HepG2 (cell line): ENCODE results near the gene IMP3. TPM values are rescaled to one million over a fixed set of nuclear protein-coding genes. Genes with fewer than 3 reads are reported as not detected.

Experiments used
- BRCA1 ChIP-seq: sonication (generic); formaldehyde crosslinking; IDR thresholded peaks from 2 replicates; pipeline ENCODE4 v1.4.0; 2020; ENCODE audit warnings: missing genetic modification reagents
- CBX5 ChIP-seq: sonication (generic); formaldehyde crosslinking; IDR thresholded peaks from 2 replicates; pipeline ENCODE4 v1.4.0; 2020; ENCODE audit warnings: missing genetic modification reagents, borderline replicate concordance
- DNMT1 ChIP-seq: sonication (generic); formaldehyde crosslinking; IDR thresholded peaks from 2 replicates; pipeline ENCODE4 v1.5.1; 2020; ENCODE audit warnings: mild to moderate bottlenecking, missing genetic modification reagents
- EED ChIP-seq: sonication (generic); formaldehyde crosslinking; IDR thresholded peaks from 2 replicates; pipeline ENCODE4 v1.5.0; 2020; ENCODE audit warnings: mild to moderate bottlenecking, missing genetic modification reagents
- HNRNPL ChIP-seq: fragments of 200-400 bp; formaldehyde crosslinking; IDR thresholded peaks from 2 replicates; pipeline ENCODE4 v1.6.1; 2017; ENCODE audit warnings: mild to moderate bottlenecking, low read depth, low read length
- HOXA5 ChIP-seq: sonication (generic); formaldehyde crosslinking; IDR thresholded peaks from 2 replicates; pipeline ENCODE4 v1.4.0; 2020; ENCODE audit warnings: missing genetic modification reagents
- JUN ChIP-seq: sonication (generic); formaldehyde crosslinking; IDR thresholded peaks from 2 replicates; pipeline ENCODE4 v1.4.0; 2020; ENCODE audit warnings: mild to moderate bottlenecking, missing genetic modification reagents
- KDM4B ChIP-seq: sonication (generic); formaldehyde crosslinking; IDR thresholded peaks from 2 replicates; pipeline ENCODE4 v1.4.0; 2020; ENCODE audit warnings: missing genetic modification reagents
- KDM6A ChIP-seq: IDR thresholded peaks from 2 replicates; pipeline ENCODE4 v1.6.1; 2016; ENCODE audit warnings: low read depth
- RBM39 ChIP-seq: fragments of 200-400 bp; formaldehyde crosslinking; IDR thresholded peaks from one replicate; pipeline ENCODE4 v1.6.1; 2018; ENCODE audit warnings: antibody characterized with exemption, mild to moderate bottlenecking, low read depth, low read length; ENCODE audit not compliant: poor library complexity, severe bottlenecking
- TBL1XR1 ChIP-seq: fragments of 150-350 bp; IDR thresholded peaks from 2 replicates; pipeline ENCODE4 v1.6.1; 2014; ENCODE audit warnings: borderline replicate concordance, low read length; ENCODE audit not compliant: partially characterized antibody
- TCF7L2 ChIP-seq: IDR thresholded peaks from 2 replicates; pipeline ENCODE4 v1.6.1; 2011; ENCODE audit warnings: mild to moderate bottlenecking, low read depth, low read length, moderate library complexity
- ZBTB38 ChIP-seq: sonication (generic); formaldehyde crosslinking; IDR thresholded peaks from 2 replicates; pipeline ENCODE4 v1.5.1; 2020; ENCODE audit warnings: mild to moderate bottlenecking, missing genetic modification reagents
- ZFX ChIP-seq: sonication (generic); formaldehyde crosslinking; IDR thresholded peaks from 2 replicates; pipeline ENCODE4 v1.4.0; 2020; ENCODE audit warnings: mild to moderate bottlenecking, low read depth, missing genetic modification reagents, moderate library complexity
- ZNF230 ChIP-seq: sonication (generic); formaldehyde crosslinking; IDR thresholded peaks from 2 replicates; pipeline ENCODE4 v1.4.0; 2020; ENCODE audit warnings: mild to moderate bottlenecking, missing genetic modification reagents
- ZNF337 ChIP-seq: sonication (generic); formaldehyde crosslinking; IDR thresholded peaks from 2 replicates; pipeline ENCODE4 v1.5.1; 2020; ENCODE audit warnings: missing genetic modification reagents, low read depth, mild to moderate bottlenecking, borderline replicate concordance
- ZNF574 ChIP-seq: sonication (generic); formaldehyde crosslinking; IDR thresholded peaks from 2 replicates; pipeline ENCODE4 v1.4.0; 2020; ENCODE audit warnings: missing genetic modification reagents
- ZNF607 ChIP-seq: sonication (generic); formaldehyde crosslinking; IDR thresholded peaks from 2 replicates; pipeline ENCODE4 v1.5.1; 2020; ENCODE audit warnings: missing genetic modification reagents, mild to moderate bottlenecking, borderline replicate concordance
- ZNF713 ChIP-seq: sonication (generic); formaldehyde crosslinking; IDR thresholded peaks from 2 replicates; pipeline ENCODE4 v1.4.0; 2020; ENCODE audit warnings: mild to moderate bottlenecking, missing genetic modification reagents
- ZNF740 ChIP-seq: sonication (generic); formaldehyde crosslinking; IDR thresholded peaks from 2 replicates; pipeline ENCODE4 v1.4.0; 2020; ENCODE audit warnings: missing genetic modification reagents
- ZNF768 ChIP-seq: sonication (generic); formaldehyde crosslinking; IDR thresholded peaks from 2 replicates; pipeline ENCODE4 v1.4.0; 2020; ENCODE audit warnings: missing genetic modification reagents
- ZNF780A ChIP-seq: sonication (generic); formaldehyde crosslinking; IDR thresholded peaks from 2 replicates; pipeline ENCODE4 v1.8.0; 2022; ENCODE audit warnings: mild to moderate bottlenecking, missing genetic modification reagents, moderate library complexity
- ZNF878 ChIP-seq: sonication (generic); formaldehyde crosslinking; IDR thresholded peaks from 2 replicates; pipeline ENCODE4 v1.8.1; 2023; ENCODE audit warnings: mild to moderate bottlenecking, missing genetic modification reagents, moderate library complexity
- polyA plus RNA-seq, 8 experiments: library from polyadenylated mRNA; depleted of rRNA in 3 of 8; stranded (reverse) in 7 of 8; unstranded in 1 of 8; fragments of >200 nt; fragmentation: Illumina TruSeq in 4 of 8; extraction: Trizol in 4 of 8; gene quantifications; 2 replicates each; pipeline versions ENCODE4 v1.2.1 to v1.2.3, GENCODE V29; 2011 to 2016; ENCODE audit warnings: low read depth in 4 of 8, missing spikeins in 1 of 8, mixed read lengths in 1 of 8; ENCODE audit not compliant: insufficient read depth in 1 of 8
- total RNA-seq, 5 experiments: library from RNA; depleted of rRNA; stranded (reverse); fragments of >200 nt; fragmentation: Illumina TruSeq; extraction: Trizol; gene quantifications; 2 replicates each; pipeline ENCODE4 v1.2.3, GENCODE V29; 2016; ENCODE audit warnings: low read depth in 1 of 5
- TF ChIP-seq, protein P1 (sequence below): sonication (generic); formaldehyde crosslinking; IDR thresholded peaks from 2 replicates; pipeline ENCODE4 v1.8.0; 2022; ENCODE audit warnings: missing genetic modification reagents, mild to moderate bottlenecking, moderate library complexity, borderline replicate concordance
- TF ChIP-seq, protein P2 (sequence below): IDR thresholded peaks from 2 replicates; pipeline ENCODE4 v1.6.1; 2018; ENCODE audit warnings: missing genetic modification reagents, mild to moderate bottlenecking, missing compliant biosample characterization

IMP3 gene
- total and polyA plus RNA-seq, 2 of the 13 experiments (the other 11 are each of a cell fraction or from before 2014, with no cell fraction given): 38.3 to 143 TPM

DNA sequence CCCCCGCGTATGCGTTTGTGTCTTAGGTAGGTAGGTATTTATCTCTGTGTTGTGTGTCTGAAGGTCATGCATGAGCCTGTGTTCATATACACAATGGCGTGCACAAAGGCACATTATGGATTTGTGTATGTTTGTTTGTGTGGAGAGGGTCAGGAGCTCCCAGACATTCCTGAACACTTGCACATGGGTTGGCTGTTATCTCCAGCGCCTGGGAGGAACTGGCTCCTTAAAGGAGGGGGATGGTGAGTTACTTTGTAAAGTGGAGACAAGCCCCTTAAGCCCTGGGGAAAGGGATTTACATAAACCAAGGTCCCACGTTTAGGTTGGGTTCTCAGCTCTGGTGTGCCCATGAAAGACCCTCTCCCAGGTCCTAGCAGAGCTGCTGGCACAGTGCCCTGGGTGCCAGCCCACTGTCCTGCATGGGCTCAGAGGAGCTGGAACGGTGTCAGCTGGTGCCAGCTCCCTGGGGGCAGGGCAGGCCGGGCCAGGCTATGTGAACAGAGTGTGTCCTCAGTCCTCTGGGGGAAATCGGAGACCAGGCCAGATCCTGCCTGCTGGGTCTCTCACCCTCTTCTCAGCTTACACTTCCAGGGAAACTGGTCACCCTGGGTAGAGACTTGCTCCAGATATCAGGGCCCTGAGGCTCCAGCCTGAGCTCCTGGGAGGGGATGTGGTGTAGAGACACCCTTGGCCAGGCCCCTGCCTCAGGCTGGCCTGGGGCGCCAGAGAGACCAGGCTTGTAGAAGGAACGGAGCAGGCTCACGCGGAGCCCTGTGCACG, 32.8 kb upstream of the IMP3 start (continued):
- TF ChIP-seq DNMT1 (CRISPR knock-in tag) (no peak), ZNF574 (CRISPR knock-in tag) (no peak), ZFX (CRISPR knock-in tag) (0 out of 2 replicates have a peak, but pooled peaks have one; percentile 4), ZNF768 (CRISPR knock-in tag) (0 out of 2 replicates have a peak, but pooled peaks have one; percentile 10), CBX5 (CRISPR knock-in tag) (no peak), RBM39 (no peak), ZNF780A (no peak), HNRNPL (0 out of 2 replicates have a peak, but pooled peaks have one; percentile 50), TCF7L2 (no peak), ZNF740 (CRISPR knock-in tag) (no peak), KDM6A (CRISPR knock-in tag) (no peak), TBL1XR1 (no peak), ZNF337 (no peak), ZBTB38 (CRISPR knock-in tag) (no peak), HOXA5 (no peak), BRCA1 (CRISPR knock-in tag) (no peak), ZNF878 (CRISPR knock-in tag) (no peak), ZNF230 (CRISPR knock-in tag) (no peak), ZNF713 (no peak), JUN (no peak), EED (CRISPR knock-in tag) (no peak), KDM4B (CRISPR knock-in tag) (no peak), ZNF607 (CRISPR knock-in tag) (0 out of 2 replicates have a peak, but pooled peaks have one; percentile 44)
- TF ChIP-seq, protein P1, sequence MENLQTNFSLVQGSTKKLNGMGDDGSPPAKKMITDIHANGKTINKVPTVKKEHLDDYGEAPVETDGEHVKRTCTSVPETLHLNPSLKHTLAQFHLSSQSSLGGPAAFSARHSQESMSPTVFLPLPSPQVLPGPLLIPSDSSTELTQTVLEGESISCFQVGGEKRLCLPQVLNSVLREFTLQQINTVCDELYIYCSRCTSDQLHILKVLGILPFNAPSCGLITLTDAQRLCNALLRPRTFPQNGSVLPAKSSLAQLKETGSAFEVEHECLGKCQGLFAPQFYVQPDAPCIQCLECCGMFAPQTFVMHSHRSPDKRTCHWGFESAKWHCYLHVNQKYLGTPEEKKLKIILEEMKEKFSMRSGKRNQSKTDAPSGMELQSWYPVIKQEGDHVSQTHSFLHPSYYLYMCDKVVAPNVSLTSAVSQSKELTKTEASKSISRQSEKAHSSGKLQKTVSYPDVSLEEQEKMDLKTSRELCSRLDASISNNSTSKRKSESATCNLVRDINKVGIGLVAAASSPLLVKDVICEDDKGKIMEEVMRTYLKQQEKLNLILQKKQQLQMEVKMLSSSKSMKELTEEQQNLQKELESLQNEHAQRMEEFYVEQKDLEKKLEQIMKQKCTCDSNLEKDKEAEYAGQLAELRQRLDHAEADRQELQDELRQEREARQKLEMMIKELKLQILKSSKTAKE (CRISPR knock-in tag): no peak
- TF ChIP-seq, protein P2, sequence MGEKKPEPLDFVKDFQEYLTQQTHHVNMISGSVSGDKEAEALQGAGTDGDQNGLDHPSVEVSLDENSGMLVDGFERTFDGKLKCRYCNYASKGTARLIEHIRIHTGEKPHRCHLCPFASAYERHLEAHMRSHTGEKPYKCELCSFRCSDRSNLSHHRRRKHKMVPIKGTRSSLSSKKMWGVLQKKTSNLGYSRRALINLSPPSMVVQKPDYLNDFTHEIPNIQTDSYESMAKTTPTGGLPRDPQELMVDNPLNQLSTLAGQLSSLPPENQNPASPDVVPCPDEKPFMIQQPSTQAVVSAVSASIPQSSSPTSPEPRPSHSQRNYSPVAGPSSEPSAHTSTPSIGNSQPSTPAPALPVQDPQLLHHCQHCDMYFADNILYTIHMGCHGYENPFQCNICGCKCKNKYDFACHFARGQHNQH (CRISPR knock-in tag): no peak
